ENCODE results near the gene GTPBP4.
"Not testable (repeated sequence)": the region's sequence is repeated elsewhere in the genome, so short reads cannot be mapped to it uniquely, and the experiment has no call there.

The GTPBP4 gene

DNA sequence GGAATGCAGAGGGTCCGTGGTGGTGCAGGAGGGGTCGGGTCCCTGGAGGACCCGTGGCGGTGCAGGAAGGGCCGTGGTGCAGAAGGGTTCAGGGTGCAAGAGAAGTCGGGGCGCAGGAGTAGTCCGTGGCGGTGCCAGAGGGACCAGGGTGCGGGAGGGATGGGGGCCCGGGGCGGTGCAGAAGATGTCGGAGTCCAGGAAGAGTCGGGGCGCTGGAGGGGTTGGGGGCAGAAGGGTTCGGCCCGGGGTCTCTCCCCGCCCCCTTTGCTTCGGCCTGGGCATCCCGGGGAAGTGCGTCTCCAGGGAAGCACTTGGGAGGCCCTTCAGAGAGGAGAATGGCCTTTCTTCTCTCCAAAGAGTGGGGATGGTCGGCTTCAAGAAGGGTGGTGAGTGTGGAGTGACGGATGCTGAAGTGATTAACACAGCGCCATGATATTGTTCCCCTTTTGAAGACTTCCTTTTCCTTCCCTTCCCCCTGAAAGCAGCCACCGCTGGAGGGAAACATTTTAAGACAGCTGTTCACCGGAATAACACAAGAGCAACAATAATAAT, 68.9 kb downstream of the GTPBP4 start:
- no peak for DNase-seq (ENCODE audit: low spot score)

DNA sequence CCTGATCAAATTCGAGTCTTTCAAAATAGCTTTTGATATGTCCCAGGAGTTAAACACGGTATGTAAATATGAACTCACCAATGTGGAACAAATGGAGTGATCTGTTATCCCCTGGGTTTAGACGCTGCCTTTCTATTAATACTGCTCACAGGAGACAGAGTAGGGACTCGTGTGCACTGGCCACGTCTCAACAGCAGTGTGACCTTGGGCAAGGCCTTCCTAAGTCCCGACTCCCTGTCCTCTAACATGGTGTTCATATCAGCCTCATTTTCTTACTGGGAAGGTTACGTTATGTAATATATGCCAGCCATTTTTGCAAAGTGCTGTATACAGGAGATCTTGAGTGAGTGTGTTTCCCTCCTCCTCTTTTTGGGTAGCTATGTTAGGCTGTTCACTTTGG, 69.8 kb downstream of the GTPBP4 start:
- no peak for DNase-seq (ENCODE audit: low spot score)

DNA sequence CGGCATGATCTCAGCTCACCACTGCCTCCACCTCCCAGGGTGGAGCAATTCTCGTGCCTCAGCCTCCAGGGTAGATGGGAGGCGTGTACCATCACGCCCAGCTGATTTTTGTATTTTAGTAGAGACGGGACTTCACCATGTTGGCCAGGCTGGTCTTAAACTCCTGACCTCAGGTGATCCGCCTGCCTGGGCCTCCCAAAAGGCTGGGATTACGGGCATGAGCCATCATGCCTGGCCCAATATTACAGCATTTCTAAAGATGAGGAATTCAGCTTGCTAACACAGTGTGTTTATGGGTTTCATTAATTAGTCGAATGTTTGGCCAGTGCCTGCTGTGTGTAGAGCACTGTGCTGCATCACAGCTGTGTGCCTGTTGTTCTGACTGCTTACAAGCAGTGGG, 71.7 kb downstream of the GTPBP4 start:
- no peak for DNase-seq (ENCODE audit: low spot score)

DNA sequence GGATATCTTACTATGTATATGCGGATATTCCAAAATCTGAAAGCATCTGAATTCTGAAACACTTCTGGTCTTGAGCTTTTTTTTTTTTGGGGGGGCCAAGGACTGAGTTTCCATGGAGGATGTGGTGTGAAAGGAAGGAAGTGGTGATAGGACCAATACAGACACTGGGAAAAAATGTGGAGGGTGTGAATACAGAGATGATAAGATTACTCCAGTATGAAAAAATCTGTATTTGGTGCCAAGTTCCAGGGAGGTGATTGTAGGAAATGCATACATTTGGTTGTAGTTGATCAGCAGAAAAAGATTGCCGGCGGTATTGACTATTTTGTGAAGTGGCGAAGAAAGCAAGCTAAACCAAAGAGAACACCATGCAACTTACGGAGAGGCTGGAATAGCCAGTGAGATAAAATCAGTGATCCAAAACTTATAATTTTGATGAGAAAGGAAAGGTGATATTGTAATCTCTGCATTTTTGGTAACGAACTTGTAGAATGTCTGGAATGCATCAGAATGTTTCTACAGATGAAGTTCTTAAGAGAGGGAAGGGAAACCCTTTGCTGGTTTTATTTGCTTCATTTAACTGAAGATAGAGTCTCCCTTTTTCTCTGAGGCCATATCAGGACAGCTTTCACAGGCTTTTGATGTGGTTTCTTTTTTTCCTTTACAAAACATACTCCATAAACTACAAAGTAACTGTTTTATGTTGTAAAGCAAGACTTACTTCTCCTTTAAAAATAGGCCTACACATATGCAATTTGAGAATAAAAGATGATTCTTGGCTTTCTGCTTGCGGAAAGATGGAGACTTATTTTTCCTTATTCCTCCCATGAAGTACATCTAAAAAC, 73.9 kb downstream of the GTPBP4 start:
- DNase-seq (ENCODE audit: low spot score): no peak

DNA sequence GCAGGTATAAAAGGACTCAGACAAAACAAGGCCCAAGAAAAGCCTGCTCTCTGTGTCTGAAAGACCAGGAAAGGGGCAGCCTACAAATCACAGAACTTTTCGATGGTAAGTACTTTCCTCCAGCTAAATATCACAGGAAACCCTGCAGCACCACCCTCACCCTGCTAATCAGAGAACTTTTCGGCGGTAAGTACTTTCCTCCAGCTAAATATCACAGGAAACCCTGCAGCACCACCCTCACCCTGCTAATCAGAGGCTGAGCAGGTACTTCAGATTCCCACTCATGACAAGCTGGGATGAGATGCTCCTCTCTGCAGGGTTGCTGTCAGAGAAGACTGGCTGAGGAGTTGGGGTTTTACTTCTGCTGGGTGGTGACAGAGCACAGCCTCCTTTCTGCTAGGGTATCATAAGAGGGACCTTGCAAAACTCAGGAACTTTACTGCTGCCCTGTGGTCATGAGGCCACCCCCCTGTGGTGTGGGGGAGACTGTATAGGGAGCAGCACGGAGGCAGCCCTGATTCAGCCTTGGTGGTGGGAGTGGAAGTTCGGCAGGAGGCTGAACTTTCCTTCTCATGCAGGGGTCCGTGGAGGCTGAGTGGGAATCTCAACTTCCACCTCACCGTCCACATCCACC, 75.1 kb downstream of the GTPBP4 start:
- peak; percentile 45 for DNase-seq (ENCODE audit: low spot score)

DNA sequence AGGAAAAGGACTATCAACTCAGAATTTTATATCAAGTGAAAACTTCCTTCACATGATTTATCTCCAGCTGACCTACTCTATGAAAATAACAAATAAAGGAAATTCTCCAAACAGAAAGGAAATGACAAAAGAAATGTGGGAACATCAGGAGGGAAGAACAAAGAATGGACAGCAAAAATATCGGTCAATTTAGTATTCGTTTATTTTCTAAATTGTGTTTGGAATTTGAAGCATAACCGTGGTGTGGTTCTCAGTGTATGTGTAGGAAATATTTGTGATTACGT, 76.7 kb downstream of the GTPBP4 start:
- DNase-seq (ENCODE audit: low spot score): no peak

DNA sequence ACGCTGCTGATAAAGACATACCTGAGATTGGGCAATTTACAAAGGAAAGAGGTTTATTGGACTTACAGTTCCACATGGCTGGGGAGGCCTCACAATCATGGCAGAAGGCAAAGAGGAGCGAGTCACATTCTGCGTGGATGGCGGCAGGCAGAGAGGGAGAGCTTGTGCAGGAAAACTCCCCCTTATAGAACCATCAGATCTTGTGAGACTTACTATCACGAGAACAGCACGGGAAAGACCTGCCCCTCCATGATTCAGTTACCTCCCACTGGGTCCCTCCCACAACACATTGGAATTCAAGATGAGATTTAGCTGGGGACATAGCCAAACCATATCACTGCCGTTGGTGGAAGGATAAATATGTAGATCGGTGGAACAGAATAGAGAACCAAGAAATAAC, 78.5 kb downstream of the GTPBP4 start:
- DNase-seq (ENCODE audit: low spot score): not testable (repeated sequence)

DNA sequence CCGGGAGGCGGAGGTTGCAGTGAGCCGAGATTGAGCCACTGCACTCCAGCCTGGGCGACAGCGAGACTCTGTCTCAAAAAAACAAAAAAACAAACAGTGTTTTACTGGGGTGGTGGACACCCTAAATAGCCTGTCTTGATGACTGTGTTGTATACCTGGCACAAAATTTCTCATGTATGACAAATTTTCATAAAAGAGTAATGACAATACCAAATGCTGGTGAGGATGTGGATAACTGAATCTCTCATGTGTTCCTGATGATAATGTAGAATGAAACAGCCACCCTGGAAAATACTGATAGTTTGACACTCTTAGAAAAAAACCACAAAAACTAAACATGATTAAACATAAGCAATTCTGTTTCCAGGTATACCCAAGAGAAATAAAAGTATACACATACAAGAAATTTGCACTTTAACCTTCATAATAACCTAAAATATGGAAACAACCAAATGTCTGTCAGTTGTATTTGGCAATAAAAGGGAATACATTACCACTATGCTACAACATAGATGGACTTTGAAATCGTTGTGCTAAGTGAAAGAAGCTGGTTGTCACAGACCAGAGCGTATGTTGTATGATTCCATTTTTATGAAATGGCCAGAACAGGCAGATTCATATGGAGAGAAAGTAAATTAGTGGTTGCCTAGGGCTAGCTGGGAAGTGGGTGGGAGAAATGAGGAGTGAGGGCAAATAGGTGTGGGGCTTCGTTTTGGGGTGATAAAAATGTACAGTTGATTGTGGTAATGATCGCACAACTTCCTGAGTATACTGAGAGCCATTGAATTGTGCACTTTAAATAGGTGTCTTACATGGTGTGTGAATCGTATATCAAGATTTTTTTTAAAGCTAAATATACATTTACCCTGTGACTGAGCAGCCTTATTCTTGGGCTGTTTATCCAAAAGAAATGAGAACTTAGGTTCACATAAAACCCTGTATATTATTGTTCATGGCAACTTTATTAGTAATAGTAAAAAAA, 80.4 kb downstream of the GTPBP4 start:
- no peak for DNase-seq (ENCODE audit: low spot score)

All from CD4-positive, alpha-beta T cell treated with Interleukin-6 at 100 ng/mL for 8 hours (primary cell).